Stimulated activated CD4-positive, alpha-beta T cell treated with anti-CD3 and anti-CD28 coated beads, Interleukin-12 subunit alpha, Interleukin-12 subunit beta, amount 100 ng/mL, for 24 hours (primary cell): ENCODE results near the gene RSL24D1.
A peak's percentile ranks its signal among the peaks of the same experiment; 100 is the strongest.

Experiments used
- DNase-seq, 2 experiments: peaks; one replicate each; pipeline ENCODE4 v3.0.0-alpha.2; 2020; ENCODE audit warnings: low read depth in 2 of 2

The RSL24D1 gene

DNA sequence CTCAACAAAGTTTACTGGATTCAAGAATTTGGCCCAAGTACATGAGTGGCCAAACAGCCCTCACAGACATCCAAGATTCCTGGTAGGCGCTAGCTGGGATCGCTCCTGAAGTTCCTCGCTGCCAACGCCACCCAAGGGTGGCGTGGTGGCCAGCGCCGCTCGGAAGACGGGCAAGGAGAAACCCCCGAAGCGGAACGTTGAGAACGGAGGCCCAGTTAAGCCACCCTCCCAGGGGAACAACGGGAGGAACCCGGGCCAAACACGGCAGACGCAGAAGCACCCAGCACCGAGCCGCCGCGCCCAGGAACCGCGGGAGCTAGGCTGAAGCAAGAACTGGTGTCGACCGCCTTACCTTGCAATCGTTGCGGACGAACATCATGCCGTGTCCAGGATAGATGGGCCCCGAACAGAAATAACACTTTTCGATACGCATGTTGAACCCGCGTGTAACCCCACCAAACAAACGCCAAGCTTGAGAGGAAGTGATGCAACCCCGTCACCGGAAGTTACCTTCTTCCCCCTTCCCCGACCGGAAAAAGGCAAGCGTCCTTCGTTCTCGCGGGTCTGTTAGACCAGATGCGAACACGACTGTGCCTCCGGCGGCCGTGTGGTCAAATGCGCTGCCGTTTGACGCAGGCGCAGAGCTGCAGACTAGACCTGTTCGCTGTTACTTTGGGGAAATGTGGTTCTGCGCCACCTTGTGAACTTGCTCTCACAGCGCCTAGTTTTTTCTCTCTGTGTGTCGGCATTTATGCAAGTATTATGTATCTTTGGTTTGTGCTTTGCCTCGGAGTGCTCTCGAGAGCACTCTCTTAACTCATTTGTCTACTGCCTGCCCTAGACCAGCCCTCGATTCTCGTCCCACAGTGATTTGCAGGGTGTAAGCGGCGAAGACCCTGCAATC is at the start of gene RSL24D1:
RSL24D1 (minus strand) TSS at position 484 of the 904 bp plus-strand sequence; CDS start at position 433, 51 bp downstream.
- DNase-seq: peak; percentile 91 to 93

DNA sequence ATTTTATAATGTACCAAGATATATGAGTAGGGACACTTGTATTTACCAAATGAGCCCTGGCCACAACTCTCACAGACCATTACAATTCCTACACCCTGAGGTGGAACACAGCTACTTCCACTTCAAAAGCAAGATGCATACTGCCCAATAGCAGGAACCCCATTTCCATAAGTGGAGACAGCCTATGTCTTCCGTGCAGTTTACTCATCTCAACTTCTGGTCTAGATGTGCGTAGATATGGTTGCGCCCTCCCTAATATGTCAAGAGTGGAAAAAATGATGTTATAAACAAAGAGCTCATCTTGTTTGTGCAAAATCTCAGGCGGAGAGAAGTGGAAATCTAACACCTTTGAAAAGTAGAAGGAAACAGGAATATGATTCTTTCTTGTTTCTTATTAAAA is 48.3 kb upstream of the RSL24D1 start:
- no peak for DNase-seq

DNA sequence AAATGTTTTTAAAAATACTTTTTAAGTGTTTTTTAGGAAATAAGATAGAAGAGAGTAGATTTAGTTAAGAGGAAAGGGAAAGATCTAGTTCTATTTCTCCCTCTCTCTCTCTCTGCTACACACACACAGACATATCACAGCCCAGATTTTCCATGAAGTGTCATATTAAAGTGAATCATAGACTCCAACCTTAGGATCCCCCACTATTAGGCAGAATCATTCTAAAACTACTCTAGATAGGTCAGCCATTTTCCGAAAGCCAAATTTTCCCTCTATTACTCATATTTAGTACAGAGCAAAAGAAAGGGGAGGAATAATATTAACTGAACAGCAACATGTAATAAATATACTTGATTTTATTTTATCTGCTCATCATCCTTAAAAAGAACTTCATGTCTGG is 45.1 kb upstream of the RSL24D1 start:
- DNase-seq: no peak

DNA sequence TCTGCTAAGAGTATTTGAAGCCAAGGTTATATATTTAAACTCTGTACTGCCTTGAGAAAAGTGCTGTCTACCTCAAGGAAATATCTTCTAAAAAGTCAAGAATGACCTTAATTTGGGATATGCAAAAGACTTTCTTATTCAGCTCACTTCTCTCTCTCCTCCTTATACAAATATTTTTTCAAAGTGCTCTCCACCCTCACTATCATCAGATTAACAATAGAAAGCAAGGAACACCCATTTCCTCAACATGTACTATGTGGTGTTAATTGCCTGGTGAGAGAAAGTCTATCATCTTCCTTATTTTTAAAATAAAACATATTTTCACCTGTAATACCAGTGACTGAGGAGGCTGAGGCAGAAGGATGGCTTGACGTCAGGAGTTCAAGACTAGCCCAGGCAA is 44.4 kb upstream of the RSL24D1 start:
- no peak for DNase-seq

DNA sequence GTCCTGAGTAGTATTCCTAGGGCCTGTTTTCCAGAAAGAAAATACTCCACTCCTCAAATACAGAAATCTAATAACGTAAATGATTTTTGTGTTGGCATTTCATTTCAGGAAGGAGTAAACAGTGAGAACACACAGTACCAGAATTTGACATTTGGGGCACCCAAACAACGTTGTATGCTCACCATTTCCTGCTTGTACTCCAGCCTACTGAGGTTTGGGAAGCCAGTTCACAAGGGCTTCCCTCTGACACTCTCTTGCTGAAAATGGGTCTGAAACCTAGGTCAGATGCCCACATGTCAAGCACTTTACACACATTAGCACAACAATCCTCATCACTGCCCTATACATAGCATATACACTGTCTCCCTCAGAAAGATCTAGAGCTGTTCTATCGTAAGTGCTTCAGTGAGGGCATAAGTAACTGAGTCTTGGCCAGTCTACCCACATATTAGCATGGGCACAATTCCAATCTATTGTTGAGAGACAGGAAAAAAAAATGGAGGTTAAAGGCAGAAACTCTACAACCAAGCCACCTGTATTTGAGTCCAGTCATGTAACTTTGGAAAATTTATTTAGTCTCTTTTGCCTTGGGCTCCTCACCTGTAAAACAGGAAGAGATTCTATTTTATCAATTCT is 43.5 kb upstream of the RSL24D1 start:
- no peak for DNase-seq

DNA sequence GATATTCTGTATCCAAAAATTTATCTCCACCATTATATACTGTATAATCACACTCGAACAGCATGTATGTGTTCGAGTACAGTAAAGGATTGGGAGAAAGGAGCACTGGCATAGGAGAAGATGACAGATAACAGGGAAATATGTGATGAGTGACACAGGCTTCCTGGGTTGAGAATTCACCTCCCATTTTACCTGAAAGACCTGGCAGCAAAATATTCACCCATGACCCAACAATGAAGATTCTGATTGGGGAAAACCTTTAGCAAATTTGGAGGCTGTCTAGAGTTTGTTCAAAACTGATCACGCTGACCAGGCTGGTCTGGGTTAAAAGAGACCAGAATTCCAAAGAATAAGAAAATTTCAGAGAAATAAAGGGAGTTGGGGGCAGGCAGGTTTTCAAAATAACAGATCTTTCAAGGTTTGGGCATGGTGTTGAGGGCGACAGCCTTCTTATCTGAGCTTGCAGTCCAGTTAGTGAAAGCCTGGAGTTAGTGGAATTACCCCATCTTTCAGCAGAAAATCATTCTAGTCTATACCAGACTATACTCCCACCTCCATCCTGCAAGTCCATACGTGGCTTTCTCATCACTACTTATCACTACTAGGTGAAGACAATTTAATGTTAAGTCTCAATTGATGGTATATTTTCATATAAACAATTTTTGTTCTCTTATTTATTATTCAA is 42.8 kb upstream of the RSL24D1 start:
- no peak for DNase-seq

DNA sequence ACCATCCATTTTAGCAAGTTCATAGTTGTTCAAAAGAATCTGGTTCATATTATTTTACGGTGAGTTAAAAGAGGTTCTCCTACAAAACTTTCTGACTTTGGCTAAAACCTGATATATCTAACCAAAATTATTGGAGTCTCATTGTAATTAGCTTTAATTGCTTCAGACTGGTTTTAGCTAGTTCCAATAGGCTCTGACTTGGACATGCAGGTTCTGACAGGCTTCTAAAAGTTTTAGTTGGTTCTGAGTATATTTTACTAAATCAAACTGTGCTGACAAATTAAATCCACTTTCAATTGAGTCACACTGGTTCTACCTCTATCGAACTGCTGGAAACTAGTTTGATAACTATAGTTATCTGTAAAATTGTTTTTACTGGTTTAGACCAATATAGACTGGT is 42.1 kb upstream of the RSL24D1 start:
- DNase-seq: no peak

DNA sequence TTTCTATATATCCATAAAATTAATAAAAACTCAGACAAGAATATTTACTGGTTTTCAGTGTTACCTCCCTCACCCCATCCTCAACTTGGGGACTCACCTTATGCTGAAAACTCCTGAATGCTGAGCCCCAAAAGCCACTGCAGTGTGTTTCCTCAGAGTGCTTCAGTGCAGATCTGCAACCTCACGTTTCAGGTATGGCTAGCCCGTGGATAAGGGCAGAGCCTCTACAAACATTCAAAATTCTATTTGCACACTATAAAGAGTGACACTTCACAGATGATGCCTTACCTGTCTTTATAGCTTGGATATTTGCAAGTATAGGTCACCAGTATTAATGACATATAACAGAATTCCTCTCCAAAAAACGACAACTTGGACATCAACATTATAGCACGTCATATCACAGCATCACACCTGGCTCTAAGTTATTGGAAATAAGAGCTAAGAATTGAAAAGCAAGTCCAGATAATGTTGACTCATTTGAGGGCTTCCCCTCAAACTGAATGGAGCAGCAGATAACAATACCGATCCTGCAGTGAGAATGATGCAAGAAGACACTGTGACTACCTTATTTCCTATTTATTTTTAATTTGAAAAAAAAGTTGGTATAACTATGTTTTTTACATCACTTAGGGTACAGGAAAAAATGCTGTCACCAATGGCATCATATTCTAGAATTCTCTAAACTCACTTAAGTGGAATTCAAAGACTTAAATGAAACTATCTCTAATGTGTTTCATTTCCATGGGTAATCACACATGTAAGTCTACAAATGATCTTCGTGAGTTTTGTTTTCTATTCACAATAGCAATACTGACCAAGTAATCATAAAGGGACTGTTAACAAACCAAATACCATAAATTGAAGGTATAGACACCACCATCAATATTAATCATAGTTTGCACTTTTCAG is 40.7 kb upstream of the RSL24D1 start:
- DNase-seq: no peak

DNA sequence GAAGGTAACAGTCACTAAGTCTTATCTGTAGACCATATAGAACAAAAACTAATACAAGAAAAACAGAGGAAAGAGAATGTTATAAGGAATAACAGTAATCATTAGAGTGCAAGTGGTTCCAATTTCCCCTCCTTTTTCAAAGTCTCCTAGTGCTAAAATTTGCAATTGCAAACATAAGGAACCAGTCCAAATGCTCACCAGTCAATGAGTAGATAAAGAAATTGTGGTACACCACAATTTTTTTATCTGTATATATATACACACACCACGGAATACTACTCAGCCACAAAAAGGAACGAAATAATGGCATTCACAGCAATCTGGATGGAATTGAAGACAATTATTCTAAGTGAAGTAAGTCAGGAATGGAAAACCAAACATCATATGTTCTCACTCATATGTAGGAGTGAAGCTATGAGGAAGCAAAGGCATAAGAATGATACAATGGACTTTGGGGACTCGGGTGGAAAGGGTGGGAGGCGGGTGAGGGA is 38.9 kb upstream of the RSL24D1 start:
- DNase-seq: no peak

DNA sequence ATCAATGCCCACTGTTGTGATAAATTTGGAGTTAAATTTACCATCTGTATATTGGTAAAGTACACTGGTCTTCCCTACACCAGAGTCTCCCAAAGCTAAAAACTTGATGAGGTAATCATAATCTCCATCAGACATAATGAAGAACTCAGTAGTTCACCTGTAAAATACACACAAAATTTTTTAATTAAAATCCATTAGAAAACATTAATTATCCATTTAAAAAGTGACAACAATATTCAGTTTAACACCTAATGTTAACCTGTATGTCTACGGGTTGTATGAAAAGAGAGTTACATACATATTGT is 38.0 kb upstream of the RSL24D1 start:
- DNase-seq: no peak

DNA sequence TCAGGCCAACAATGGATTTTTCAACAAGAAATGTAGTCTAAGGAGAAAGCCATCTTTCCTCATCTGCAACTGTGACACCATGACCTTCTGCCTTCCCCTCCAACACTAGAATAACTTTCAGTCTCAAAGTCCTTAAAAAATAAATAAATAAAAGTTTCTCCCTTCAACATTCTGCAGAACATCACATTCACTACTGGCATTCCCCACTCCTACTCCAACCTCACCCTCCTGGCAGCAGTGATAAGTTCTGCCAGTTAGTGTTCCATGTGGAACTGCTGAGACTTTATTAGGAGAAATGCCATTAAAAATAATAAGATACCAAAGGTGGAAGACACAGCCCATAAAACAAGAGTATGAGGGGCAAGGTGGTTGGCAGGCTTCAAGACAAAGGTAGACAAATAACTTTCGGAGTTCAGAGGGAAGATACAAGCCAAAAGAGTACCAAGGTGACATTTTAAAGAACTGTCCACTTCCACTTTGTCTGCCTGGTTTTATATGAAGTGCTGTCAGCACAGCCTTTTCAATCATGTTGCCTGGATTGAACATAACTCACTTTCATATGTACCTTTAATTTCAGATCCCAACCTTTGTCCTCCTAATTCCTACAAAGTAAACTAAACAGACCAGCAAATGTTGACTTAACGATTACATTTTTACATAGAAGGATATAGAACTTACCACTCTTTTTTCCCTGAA is 37.5 kb upstream of the RSL24D1 start:
- no peak for DNase-seq

DNA sequence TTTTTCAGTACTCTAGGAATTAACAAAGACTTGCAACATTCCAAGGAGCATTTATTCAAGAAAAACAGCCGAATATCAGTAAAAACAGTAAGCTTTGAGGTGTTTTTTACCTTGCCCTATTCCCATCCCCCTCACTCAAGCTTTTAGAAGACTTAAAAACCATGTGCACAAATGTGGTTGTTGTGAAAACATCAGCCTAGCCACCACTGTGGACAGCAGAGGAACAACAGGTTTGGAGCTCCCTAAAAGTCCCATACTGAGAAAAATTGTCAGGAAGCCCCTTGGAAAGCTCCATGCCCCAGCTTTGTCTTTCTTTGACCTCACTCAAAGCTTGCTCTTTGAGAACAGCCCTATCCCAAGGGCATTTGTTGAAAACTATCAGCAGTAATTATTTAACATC is 34.7 kb upstream of the RSL24D1 start:
- DNase-seq: no peak

DNA sequence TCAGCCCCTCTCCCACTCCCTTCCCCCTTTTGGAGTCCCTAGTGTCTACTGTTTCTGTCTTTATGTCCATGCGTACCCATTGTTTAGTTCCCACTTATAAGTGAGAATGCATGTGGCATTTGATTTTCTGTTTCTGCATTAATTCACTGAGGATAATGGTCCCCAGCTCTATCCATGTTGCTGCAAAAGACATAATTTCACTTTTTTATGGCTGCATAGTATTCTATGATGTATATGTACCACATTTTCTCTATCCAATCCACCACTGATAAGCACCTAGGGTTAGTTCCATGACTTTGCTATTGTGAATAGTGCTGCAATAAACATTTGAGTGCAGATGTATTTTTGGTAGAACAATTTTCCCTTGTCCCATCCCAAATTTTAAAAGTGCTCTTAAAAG is 34.2 kb upstream of the RSL24D1 start:
- DNase-seq: no peak

DNA sequence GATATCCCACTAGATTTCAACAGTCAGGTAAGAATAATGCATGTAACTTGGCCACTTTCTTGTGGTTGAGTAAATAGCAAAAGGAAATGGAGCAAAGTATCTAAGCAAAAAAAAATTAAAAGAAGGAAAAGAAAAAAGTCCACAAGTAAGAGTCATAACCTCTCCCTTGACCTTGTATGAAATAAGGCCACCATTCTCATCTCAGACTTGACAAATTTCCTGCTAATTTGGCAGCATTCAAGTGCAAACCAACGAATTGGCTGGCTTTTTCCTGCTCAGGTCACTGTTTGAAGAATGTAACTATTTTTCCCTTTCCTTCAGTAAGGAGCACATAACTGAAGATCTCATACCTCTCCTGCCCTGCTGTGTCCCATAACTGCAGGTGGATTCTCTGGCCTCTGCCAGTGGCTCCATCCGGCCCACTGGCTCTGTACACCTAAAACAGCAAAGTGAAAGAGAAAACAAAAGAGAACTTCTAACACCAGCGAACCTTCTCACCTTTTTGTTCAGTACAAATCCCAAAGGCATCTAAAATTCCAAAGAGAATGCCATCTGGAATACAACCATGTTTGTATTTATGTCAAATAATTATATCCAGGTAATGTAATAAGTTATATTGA is 33.4 kb upstream of the RSL24D1 start:
- DNase-seq: no peak

DNA sequence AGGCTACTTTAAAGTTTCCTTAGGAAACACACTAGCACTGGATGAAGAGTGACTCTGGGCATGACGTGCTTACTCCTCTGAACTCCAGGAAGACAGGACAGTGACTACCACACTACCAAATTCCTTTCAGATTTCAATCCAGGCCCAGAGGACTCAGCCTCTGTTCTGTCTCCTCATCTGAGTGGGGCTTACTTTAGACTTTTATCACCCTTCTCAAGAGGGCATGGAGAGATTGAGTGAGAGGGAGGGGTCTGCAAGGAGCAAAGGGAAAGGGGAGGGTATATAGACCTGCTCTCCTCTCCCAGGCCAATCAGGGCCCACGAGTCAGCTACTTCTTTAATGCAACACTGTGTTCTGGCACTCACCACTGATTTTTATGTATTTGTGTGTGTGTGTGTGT is 29.4 kb upstream of the RSL24D1 start:
- DNase-seq: no peak

DNA sequence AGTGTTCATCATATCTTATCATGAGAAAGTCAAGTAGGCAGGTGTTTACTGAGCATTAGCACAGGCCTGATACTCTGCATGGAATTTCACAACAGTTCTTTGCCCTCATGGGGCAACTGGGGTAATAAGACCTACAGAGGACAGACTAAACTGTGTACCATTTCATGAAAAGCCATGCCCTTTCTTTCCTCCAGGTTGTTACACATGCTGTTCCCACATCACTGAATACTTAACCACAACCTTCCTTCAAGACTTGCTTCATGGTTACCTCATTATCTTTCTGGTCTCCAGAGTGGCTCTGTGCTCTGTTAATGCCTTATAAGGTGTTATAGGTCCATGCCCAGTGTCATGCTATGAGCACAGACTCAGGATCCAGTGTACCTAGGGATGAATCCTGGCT is 28.2 kb upstream of the RSL24D1 start:
- DNase-seq: no peak

DNA sequence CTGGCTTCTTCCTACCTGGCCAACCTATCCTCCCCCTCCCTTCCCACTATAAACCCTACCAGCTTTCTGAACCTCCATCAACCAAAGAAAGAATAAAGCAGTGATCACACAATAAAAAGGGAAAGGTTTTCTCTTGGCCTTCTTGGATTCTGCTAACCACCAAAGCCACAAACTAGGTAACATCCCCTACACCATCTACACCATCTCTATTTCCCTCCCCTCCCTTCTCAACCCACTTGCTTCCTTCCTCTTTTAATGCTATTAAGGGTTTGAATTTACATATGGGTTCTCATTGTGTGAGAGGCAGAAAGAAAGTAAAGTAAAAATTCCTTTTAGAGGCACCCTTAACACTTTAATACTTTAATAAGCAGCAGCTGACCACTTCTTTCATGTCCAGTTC is 25.8 kb upstream of the RSL24D1 start:
- DNase-seq: no peak

DNA sequence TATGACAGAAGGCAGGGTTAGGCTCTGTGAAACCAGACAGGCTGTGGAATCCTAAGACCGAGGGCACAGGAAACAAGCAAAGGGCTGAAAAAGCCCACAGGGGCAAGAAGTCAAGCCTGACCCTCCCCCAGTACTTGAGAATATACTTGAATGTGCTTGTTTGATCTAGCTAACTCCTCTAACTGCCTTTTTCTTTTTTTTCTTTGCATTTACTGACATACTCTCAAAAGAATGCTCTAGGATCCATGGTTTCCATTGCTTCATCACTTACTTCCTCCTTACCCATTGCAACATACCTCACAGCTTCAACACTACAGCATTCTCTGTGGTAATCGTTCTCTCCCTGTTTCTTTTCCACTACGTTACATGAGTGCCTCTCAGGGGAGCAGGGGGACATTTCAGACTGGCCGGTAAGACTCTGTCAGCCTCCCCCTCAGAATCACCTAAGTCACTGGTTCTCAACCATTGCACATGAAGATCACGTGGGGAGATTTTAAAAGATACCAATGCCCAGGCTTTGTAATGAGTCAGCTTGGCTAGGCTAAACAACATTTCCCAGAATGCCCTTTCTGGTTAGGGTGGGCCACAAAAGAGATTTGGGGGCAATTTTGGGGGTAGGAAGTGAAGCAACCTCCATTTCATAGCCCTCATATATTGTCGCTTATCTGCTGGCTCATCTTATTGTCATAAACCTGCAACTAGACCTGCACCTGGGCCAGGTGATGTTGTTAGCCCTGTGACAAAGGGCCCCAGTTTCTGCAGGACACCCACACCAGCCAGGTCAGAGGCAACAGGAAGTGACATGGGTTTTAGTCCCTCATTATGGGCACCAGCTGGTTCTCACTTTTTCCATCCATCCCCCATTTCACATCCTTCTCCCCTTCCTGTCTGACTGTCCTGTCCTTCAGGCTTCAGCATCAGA is 24.6 kb upstream of the RSL24D1 start:
- DNase-seq: no peak

DNA sequence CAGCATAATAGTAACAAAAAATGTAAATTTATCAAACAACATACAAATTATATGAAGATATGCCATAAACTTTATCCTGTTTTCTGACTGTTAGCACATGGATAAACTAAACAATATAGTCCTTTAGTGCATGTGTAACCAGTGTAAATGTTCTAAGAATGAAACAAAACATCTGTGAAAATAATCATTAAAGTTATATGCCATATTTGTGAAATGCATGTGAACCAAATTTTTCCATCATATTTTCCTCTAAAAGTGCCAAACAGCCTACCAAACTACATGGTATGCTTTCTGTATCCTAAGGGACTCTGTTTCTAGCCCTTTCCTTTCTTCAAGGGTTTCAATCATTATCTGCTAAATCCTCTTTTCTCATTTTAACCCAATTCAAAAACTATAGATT is 23.9 kb upstream of the RSL24D1 start:
- no peak for DNase-seq

DNA sequence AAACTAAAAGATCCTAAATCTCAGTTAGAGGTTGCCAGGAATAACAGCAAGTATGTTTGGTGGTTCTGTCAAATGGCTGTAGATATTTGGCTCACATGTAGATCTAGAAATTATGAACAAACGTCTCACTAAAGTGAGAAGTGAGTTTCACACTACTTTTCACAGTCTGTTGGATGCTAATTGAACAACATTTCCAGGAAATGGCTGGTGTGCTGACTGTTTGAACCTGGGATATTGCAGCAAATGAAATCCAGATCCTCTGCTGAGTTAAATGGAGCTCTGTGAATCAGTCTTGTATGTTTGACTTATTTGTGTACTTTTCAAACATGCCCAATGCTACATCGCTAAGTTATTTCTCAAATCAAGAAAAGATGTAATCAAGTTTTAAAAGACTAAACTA is 21.3 kb upstream of the RSL24D1 start:
- DNase-seq: no peak
